HG02884 (cell line): ENCODE data around the gene KRTAP4-6.
"Not testable (repeated sequence)": the region's sequence is repeated elsewhere in the genome, so short reads cannot be mapped to it uniquely, and the experiment has no call there.

ENCODE experiments used
- ATAC-seq: cut with Tn5 transposase; IDR thresholded peaks from one replicate; pipeline ENCODE4 v1.9.1; 2021; ENCODE audit warnings: mild to moderate bottlenecking, moderate library complexity; ENCODE audit not compliant: unreplicated experiment

KRTAP4-6 gene

DNA sequence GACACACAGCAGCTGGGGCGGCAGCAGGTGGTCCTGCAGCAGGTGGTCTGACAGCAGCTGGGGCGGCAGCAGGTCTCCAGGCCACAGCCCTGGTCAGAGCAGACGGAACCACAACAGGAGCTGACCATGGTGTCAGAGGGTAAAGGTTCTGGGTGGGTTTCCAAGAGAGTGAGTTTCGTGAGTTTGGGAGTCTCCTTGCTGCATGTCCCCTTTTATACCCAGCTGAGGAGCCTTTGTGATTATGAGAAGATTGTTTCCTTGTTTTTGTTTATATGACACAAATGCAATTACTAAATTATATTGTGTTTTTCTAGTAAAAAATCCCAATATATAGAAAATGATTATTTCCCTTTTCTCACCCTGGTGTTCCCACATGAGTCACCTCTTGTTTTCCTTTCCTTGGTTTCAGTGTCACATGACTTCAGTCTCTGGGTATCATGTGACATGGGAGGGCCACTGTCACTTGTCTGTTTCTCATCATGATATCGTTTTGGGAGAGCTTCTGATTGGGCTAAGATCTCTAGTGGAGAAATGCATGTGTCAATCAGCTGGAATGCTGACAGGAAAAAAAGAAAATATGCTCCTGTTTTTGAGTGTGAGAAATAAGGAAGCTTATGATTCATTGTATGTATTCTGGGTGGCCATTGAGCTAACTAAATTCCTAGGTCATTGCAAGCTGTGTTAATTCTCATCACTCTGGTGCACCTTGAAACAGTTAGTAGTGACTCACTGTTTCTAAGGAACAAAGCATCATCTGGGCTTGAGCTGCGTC is at the start of gene KRTAP4-6:
Gene KRTAP4-6 (minus strand): TSS at position 185 of the 772 bp plus-strand sequence. CDS start 57 bp downstream, at position 128.
- no peak for ATAC-seq

DNA sequence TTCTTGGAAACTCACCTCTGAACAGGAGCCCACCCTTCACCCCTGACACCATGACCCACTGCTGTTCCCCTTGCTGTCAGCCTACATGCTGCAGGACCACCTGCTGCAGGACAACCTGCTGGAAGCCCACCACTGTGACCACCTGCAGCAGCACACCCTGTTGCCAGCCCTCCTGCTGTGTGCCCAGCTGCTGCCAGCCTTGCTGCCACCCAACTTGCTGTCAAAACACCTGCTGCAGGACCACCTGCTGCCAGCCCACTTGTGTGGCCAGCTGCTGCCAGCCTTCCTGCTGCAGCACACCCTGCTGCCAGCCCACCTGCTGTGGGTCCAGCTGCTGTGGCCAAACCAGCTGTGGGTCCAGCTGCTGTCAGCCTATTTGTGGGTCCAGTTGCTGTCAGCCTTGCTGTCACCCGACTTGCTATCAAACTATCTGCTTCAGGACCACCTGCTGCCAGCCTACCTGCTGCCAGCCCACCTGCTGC is 49.5 kb upstream of the KRTAP4-6 start, which contains the start of gene KRTAP9-1:
Gene KRTAP9-1 (plus strand): TSS at position 51 of the 482 bp plus-strand sequence. CDS start 0 bp downstream, at position 51.
- ATAC-seq, result not testable (repeated sequence)

DNA sequence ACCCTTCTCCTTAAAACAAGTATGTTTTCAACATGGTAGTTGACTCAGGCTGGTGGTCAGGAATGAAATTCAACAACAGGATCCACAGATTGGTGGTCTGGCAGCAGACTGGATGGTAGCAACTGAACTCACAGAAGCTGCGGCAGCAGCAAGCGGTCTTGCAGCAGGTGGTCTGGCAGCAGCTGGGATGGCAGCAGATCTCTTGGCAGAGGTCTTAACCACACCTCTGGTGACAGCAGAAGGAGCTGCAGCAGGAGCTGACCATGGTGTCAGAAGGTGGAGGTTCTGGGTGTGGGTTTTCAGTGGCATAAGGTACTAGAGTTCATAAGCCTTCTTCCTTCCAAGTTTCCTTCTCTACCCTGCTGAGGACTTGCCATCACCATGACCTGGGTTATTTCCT is 46.5 kb upstream of the KRTAP4-6 start:
- ATAC-seq, result no peak

DNA sequence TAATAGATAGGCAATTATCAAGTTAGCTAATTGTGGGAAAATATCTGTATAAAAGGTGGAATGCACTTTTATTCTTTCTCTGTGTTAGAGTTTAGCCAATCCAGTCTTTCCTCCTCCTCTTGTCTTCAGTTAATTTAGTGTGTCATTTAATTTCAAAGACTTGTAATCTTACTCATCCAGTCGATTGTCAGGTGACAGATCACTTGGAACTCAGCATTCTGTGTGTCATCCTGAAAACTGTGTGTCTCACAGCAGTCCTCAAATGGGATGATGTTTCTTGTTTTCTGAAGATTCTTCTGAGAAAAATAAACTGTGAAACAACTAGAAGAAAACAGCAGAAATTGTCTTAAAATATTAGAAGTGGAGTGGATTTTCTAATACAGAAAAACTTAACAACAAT is 44.7 kb upstream of the KRTAP4-6 start:
- ATAC-seq, result no peak

DNA sequence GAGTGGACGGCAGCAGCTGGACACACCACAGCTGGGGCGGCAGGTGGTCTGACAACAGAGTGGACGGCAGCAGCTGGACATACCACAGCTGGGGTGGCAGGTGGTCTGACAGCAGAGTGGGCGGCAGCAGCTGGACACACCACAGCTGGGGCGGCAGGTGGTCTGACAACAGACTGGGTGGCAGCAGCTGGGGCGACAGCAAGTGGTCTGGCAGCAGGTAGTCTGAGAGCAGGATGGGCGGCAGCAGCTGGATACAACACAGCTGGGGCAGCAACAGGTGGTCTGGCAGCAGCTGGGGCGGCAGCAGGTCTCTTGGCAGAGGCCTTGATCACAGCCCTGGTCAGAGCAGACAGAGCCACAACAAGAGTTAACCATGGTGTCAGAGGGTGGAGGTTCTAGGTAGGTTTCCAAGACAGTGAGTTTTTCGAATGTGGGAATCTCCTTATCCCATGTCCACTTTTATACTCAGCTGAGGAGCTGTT is 44.2 kb upstream of the KRTAP4-6 start, which contains the start of gene KRTAP4-1:
Gene KRTAP4-1 (minus strand): TSS at position 432 of the 482 bp plus-strand sequence. CDS start 57 bp downstream, at position 375.
- no peak for ATAC-seq

DNA sequence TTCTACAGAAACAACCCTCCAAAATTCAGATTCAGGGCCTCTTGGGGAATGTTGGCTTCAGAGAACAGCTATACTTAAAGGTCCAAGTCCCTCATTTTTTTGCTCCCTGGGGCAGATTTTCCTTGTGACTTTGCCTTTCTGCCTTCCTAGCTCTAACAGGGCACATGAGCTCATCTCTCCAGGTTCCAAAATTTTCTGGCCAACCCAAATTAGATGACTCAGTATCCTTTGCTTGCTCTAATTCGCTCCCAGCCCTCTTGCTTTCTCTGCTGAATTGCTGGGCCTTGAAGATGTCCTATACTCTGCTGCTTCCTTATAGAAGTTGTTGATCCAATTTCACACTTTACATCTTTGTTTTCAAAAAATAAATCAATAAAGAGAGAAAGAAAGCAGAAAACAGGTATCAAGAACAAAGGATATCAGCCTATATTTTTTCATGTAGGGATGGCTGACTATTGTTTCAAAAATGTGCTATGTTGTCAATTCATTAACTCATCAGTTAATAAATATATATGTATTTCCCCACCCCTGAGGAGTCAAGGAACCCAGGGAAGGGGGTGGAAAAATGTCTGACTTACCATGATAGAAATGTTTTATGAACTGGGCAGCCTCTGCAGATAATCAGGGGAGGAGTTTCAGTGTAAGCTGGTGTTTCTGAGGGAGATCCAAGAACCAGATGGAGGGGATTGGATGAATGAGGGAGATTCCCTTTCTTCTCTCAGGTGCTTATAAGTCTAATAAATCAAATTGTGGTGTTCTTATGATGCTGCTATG is 38.7 kb upstream of the KRTAP4-6 start:
- ATAC-seq, result no peak

DNA sequence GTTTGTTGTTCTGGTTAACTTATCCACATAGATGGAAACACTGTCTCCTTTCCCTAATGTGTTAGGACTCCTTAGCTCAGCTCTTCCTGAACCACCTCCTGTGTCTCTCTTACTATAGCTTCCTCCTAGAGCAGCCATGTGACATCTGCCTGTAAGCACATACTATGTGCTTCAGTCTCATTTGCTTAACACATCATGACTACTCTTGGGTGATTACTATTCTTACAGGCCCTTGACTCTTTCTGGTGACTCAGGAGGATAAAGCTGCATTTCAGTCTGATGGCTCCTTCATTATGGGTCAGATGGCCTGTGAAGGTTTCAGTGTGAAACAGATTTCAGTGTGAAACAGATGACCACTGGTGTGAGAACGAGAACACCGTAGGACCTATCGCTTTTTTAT is 38.0 kb upstream of the KRTAP4-6 start:
- ATAC-seq, result no peak

DNA sequence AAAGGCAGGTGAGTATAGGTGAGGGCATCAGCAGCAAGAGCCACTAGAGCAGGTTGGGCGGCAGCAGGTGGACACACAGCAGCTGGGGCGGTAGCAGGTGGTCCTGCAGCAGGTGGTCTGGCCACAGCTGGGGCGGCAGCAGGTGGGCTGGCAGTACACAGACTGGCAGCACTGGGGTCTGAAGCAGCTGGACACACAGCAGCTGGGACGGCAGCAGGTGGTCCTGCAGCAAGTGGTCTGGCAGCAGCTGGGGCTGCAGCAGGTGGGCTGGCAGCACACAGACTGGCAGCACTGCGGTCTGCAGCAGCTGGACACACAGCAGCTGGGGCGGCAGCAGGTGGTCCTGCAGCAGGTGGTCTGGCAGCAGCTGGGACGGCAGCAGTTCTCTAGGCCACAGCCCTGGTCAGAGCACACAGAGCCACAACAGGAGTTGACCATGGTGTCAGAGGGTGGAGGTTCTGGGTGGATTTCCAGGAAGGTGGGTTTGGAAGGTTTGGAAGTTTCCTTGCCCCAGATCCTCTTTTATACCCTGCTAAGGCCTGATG is 37.5 kb upstream of the KRTAP4-6 start, which contains the start of gene KRTAP4-2:
Gene KRTAP4-2 (minus strand): TSS at position 495 of the 545 bp plus-strand sequence. CDS start 57 bp downstream, at position 438.
- no peak for ATAC-seq

DNA sequence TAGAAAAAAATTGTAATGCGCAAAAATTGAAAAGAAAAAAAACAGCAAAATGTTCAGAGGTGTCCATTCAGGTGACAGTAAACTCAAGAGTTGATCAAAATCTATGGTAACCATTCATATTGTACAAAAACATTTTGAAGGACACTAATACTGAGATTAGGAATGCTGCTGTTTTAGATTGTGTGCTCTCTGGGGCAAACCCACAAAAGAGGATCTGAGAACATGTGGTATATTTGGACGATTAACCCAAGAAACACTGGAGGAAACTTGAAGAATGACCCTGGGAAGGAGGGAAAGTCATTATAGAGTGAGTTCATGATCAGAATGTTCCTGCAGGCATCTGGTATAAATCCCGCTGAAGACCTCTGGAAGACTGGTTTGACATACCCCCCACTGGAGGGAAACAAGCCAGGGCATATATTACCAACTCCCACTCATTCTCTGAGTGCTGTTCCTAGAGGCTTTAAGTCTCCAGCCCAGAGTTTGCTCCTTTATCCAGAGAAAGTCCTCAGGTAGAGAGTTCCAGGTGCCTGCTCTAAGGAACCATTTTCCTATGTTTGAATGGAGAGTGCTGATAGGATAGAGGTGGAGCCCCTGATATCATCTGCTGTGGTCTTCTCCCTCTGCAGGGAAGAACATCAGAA is 36.5 kb upstream of the KRTAP4-6 start:
- no peak for ATAC-seq

DNA sequence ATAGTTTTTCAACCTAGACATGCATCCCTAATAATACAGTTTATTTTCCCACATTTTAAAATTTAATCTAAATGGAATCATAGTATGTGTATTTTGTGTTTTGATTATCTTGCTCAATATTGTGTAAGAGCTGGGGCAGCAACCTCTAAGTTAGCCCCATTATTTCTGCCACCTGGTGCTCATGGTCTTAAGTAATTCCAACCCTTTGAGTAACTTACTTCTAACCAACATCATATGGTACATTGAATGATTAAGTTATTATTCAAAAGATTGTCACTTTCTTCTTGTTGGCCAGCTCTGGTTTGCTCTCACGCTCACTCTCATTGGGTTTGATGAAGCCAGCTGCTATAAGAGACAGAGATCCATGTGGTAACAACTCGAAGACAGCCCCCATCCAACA is 31.5 kb upstream of the KRTAP4-6 start:
- ATAC-seq, result no peak

DNA sequence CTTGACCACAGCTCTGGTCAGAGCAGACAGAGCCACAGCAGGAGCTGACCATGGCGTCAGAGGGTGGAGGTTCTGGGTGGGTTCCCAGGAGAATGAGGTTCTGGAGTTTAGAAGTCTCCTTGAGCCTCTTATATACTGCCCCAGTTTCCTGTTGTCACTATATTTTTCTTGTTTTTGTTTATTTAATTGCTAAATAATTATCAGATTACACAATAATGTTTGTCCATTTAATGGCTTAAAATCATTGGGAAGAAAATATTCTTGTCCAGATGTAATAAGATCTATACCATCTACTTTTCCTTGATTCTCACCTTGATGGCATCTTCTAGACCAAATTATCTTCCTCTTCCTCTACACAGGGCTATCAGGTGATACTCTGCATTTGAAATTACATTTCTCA is 27.8 kb upstream of the KRTAP4-6 start, which contains the start of gene KRTAP4-3:
Gene KRTAP4-3 (minus strand): TSS at position 101 of the 400 bp plus-strand sequence. CDS start 49 bp downstream, at position 52.
- ATAC-seq, result no peak

DNA sequence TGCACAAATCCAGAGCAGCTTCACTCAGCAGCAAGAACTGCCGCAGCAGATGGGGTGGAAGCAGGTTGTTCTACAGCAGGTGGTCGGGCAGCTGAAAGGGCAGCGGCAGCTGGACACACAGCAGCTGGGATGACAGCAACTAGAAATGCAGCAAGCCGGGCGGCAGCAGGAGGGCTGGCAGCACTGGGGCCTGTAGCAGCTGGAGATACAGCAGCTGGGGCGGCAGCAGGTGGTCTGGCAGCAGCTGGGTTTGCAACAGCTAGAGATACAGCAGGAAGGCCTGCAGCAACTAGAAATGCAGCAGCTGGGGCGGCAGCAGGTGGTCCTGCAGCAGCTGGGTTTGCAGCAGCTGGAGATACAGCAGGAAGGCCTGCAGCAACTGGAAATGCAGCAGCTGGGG is 27.2 kb upstream of the KRTAP4-6 start:
- ATAC-seq, result no peak

DNA sequence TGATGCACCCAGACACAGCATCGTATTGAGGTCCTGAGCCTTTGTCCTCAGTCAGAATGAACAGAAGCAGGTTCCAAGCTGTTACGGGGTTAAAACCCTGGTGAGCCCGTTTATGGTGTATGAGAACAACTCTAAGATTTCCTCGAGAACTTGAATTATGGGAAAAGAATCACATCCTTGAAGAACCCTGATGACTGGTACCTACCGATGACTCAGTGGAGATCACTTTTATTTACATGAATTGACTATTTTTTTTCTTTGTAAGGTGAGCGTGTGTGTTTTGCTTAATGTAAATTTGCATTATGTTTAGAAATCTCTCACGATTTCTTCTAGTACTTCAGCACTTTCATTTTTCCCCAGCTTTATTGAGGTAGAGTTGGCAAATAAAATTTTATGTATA is 23.5 kb upstream of the KRTAP4-6 start:
- ATAC-seq, result no peak

DNA sequence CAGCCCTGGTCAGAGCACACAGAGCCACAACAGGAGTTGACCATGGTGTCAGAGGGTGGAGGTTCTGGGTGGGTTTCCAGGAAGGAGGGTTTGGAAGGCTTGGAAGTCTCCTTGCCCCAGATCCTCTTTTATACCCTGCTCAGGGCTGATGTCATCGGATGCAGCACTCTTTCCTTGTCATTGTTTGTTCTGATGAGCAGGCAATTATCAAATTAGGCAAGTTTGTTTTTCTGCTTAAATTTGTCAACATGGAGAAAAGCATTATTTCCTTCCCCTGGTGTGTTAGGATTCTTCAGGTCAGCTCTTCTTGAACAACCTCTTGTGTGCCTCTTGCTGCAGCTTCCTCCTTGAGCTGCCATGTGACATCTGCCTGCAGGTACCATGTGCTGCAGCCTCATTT is 20.3 kb upstream of the KRTAP4-6 start, which contains the start of gene KRTAP4-4:
Gene KRTAP4-4 (minus strand): TSS at position 101 of the 400 bp plus-strand sequence. CDS start 57 bp downstream, at position 44.
- ATAC-seq, result no peak

DNA sequence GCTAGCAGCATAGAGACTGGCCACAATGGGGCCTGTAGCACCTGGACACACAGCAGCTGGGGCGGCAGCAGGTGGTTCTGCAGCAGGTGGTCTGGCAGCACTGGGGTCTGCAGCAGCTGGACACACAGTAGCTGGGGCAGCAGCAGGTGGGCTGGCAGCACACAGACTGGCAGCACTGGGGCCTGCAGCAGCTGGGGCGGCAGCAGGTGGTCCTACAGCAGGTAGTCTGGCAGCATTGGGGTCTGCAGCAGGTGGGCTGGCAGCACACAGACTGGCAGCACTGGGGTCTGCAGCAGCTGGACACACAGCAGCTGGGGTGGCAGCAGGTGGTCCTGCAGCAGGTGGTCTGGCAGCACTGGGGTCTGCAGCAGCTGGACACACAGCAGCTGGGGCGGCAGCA is 19.8 kb upstream of the KRTAP4-6 start:
- ATAC-seq, result not testable (repeated sequence)

DNA sequence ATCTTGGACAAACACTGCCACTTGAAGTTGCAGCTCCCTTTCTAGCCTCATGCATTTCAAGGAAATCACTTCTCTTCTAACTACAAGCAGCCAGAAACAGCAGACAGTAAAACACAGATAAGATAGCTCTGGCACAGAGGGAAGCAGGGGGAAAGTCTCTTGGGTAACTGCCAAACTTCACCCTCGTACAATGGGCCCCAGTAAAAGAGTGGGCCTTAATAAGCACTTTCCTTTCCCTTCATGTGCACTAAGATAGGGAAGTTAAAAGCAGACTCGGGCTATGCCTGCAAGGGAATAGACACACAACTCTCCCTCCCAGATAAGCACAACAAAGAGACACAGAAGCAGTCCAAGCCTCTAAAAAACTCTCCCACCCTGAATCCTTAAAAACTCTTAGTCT is 13.5 kb upstream of the KRTAP4-6 start:
- ATAC-seq, result no peak

DNA sequence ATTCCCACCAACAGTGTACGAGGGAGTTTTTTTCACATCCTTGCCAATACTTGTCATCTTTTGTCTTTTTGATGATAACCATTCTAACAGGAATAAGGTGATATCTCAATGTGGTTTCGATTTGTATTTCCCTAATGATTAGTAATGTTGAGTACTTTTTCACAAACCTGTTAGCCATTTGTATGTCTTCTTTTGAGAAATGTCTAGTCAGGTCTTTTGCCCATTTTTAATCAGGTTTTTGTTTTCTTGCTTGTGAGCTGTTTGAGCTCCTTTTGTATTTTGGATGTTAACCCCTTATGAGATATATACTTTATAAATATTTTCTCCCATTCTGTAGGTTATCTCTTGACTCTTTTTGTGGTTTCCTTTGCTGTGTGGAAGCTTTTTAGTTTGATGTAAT is 11.2 kb upstream of the KRTAP4-6 start:
- no peak for ATAC-seq

DNA sequence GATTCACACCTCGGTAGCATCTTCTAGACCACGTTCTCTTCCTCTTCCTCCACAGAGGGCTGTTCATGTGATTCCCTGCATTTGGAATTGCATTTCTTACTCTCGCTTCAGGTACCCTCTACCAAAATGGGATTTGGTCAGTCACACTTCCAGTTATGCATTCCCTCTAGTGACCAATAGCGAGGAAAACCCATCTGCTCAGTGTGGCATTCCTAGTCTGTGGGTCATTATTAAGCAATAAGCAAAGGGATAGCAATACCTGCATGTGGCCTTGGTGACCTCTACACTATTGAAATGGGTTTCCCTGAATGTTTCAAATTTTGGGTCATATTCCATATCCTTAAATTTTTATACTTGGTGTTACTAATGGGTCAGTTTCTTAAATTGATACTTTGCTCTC is 9.7 kb upstream of the KRTAP4-6 start:
- ATAC-seq, result no peak

DNA sequence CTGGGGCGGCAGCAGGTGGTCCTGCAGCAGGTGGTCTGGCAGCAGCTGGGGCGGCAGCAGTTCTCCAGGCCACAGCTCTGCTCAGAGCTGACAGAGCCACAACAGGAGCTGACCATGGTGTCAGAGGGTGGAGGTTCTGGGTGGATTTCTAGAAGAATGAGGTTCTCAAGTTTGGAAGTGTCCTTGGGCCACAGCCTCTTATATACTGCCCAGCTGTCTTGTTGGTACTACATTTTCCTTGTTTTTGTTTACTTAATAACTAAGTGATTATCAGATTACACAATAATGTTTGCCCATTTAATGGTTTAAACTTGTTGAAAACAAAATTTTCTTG is 9.3 kb upstream of the KRTAP4-6 start, which contains the start of gene KRTAP4-5:
Gene KRTAP4-5 (minus strand): TSS at position 174 of the 334 bp plus-strand sequence. CDS start 58 bp downstream, at position 116.
- no peak for ATAC-seq

DNA sequence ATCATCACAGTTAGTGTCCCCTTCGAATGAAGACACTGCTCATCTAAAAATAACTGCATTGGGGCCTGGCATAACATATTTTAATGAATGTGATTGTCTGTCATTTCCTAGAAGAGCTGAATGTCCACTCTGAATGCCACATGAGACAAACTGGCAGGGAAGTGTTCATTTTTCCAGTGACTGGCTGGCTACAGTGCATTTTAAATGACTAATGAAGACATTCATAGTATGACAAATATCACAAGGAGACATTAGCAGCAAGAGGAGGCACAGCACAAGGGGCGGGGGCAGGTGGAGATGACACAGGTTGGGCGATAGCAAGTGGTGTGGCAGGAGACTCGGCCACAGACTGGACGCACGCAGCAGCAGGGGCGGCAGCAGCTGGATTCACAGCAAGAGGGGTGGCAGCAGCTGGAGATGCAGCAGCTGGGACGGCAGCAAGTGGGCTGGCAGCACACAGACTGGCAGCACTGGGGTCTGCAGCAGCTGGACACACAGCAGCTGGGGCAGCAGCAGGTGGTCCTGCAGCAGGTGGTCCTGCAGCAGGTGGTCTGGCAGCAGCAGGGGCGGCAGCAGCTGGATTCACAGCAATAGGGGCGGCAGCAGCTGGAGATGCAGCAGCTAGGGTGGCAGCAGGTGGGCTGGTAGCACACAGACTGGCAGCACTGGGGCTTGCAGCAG is 8.8 kb upstream of the KRTAP4-6 start:
- not testable (repeated sequence) for ATAC-seq
